GM06990 (cell line): Measurements from ENCODE around the gene ESPNL.

Experiments used
- DNase-seq: peaks from one replicate; pipeline ENCODE4 v3.0.0-alpha.2; 2011; ENCODE audit not compliant: insufficient read length; ENCODE audit errors: extremely low read depth
- H3K27me3 ChIP-seq: replicated peaks from 2 replicates; pipeline ENCODE4 v1.6.0; 2011; ENCODE audit warnings: low read length; ENCODE audit not compliant: control insufficient read depth, insufficient read depth
- H3K36me3 ChIP-seq: 2 replicates; pipeline ENCODE4 v1.5.1; 2011; ENCODE audit warnings: low read length; ENCODE audit not compliant: control insufficient read depth, insufficient read depth
- H3K4me3 ChIP-seq: replicated peaks from 2 replicates; pipeline ENCODE4 v1.5.1; 2011; ENCODE audit warnings: low read depth, mild to moderate bottlenecking, control low read depth, low read length
- CTCF ChIP-seq: IDR thresholded peaks from 2 replicates; pipeline ENCODE4 v1.5.1; 2011; ENCODE audit warnings: low read length, control low read depth, mild to moderate bottlenecking, inconsistent platforms; ENCODE audit not compliant: insufficient read depth, poor library complexity, severe bottlenecking

Gene ESPNL

GRCh38 chr2:238145851-238146250 is 45.7 kb downstream of the ESPNL start:
- Histone ChIP-seq H3K27me3 (no peaks in the 10 kb centered on the region), H3K36me3 (no peaks in the 10 kb centered on the region), H3K4me3 (no peak overlapping the region)
- TF ChIP-seq CTCF: no peak
- no peak for DNase-seq

GRCh38 chr2:238146884-238147544 is 46.9 kb downstream of the ESPNL start:
- DNase-seq: no peak
- no peaks in the 10 kb centered on the region for H3K36me3 ChIP-seq
- no peaks in the 10 kb centered on the region for H3K27me3 ChIP-seq
- no peak overlapping the region for H3K4me3 ChIP-seq
- TF ChIP-seq CTCF: no peak

- Histone ChIP-seq H3K36me3 (no peaks in the 10 kb centered on the region), H3K27me3 (no peaks in the 10 kb centered on the region), H3K4me3 (no peak overlapping the region)
- DNase-seq: no peak
- TF ChIP-seq CTCF: no peak
Measured at GRCh38 chr2:238148981-238149380, 48.8 kb downstream of the ESPNL start.

GRCh38 chr2:238149841-238150572 is 49.9 kb downstream of the ESPNL start:
- H3K27me3 ChIP-seq: no peaks in the 10 kb centered on the region
- no peaks in the 10 kb centered on the region for H3K36me3 ChIP-seq
- no peak for DNase-seq
- no peak overlapping the region for H3K4me3 ChIP-seq
- TF ChIP-seq CTCF: no peak

- no peak for DNase-seq
- Histone ChIP-seq H3K27me3 (no peaks in the 10 kb centered on the region), H3K36me3 (no peaks in the 10 kb centered on the region), H3K4me3 (no peak overlapping the region)
- TF ChIP-seq CTCF: no peak
Measured at GRCh38 chr2:238150686-238151085, 50.5 kb downstream of the ESPNL start.
